K562 (cell line): ENCODE measurements around the gene PDPK1. TPM values are rescaled to one million over a fixed set of nuclear protein-coding genes. Genes with fewer than 3 reads are reported as not detected.

Experiments used
- ATAC-seq: fragments of 200-7000 bp; cut with Tn5 transposase; 3 replicates; pipeline ENCODE4 v1.9.1; 2020; ENCODE audit warnings: moderate library complexity
- BruUV-seq: library from RNA; stranded (reverse); fragments of 400-500 nt; replicated peaks from 2 replicates; lab custom pipeline; 2021; lab: Mats Ljungman, UMichigan
- CTCF ChIA-PET: fragments of 300-600 bp; formaldehyde crosslinking; extraction: SDS; loops from one replicate; lab custom pipeline; 2021; ENCODE audit warnings: low intra/inter-chr PET ratio; lab: Yijun Ruan, JAX
- POLR2A ChIA-PET: fragments of 300-600, 350-650 bp; sonication (Branson Sonifier 250); formaldehyde crosslinking; extraction: SDS; loops from one replicate; lab custom pipeline; 2021; ENCODE audit warnings: antibody characterized with exemption, inconsistent platforms; lab: Yijun Ruan, JAX
- DNase-seq, 4 experiments: peaks; one replicate each; pipeline versions ENCODE4 v3.0.0 to v3.0.0-alpha.2; 2011 to 2018; ENCODE audit warnings: low spot score in 3 of 4, mixed read lengths in 3 of 4; ENCODE audit errors: extremely low read depth in 1 of 4
- FAIRE-seq: peaks from 2 replicates; lab custom pipeline; 2011; peaks lifted over from hg19 to GRCh38; lab: Jason Lieb, UNC
- H2AFZ ChIP-seq: 2 replicates; pipeline ENCODE4 v1.6.0; 2011; ENCODE audit warnings: low read depth, low read length, control low read depth, inconsistent platforms
- H3K27ac ChIP-seq: fragments of 200-600 bp; 3 replicates; pipeline ENCODE4 v1.8.0; 2011; ENCODE audit warnings: low read depth, mild to moderate bottlenecking, control low read depth, inconsistent platforms, low read length, moderate library complexity, mixed read lengths; ENCODE audit errors: extremely low read depth
- H3K27me3 ChIP-seq, 2 experiments: fragments of 300-600 bp in 1 of 2; 2 replicates in 1 of 2; 3 replicates in 1 of 2; pipeline versions ENCODE4 v1.6.0 to v1.8.0; 2011; ENCODE audit warnings: inconsistent platforms in 2 of 2, low read length in 2 of 2, mild to moderate bottlenecking in 1 of 2, mixed read lengths in 1 of 2, moderate library complexity in 1 of 2; ENCODE audit not compliant: control insufficient read depth in 2 of 2, insufficient read depth in 2 of 2
- H3K36me3 ChIP-seq: fragments of 300-600 bp; 3 replicates; pipeline ENCODE4 v1.8.0; 2011; ENCODE audit warnings: mild to moderate bottlenecking, low read length, inconsistent platforms; ENCODE audit not compliant: control insufficient read depth, insufficient read depth
- H3K4me1 ChIP-seq, 2 experiments: fragments of 200-600 bp in 1 of 2; replicated peaks in 1 of 2; 2 replicates in 1 of 2; 3 replicates in 1 of 2; pipeline versions ENCODE4 v1.5.1 to v1.8.0; 2011; ENCODE audit warnings: inconsistent platforms in 2 of 2, low read length in 2 of 2, mild to moderate bottlenecking in 1 of 2, mixed read lengths in 1 of 2, moderate library complexity in 1 of 2; ENCODE audit not compliant: control insufficient read depth in 2 of 2, insufficient read depth in 2 of 2
- H3K4me2 ChIP-seq: 2 replicates; pipeline ENCODE4 v1.6.1; 2011; ENCODE audit warnings: low read length, control low read depth, inconsistent platforms, mixed read lengths; ENCODE audit not compliant: insufficient read depth
- H3K4me3 ChIP-seq: fragments of 200-600 bp; sonication (generic), shearing (Covaris generic); 2 replicates; pipeline ENCODE4 v1.5.1; 2016; ENCODE audit warnings: control low read depth, inconsistent platforms
- H3K79me2 ChIP-seq: fragments of 200-600 bp; 3 replicates; pipeline ENCODE4 v1.8.0; 2011; ENCODE audit warnings: low read length, inconsistent platforms; ENCODE audit not compliant: control insufficient read depth, insufficient read depth
- H3K9ac ChIP-seq, 2 experiments: 2 replicates each; pipeline versions ENCODE4 v1.6.0 to v1.6.1; 2011; ENCODE audit warnings: low read depth in 2 of 2, low read length in 2 of 2, control low read depth in 1 of 2, inconsistent platforms in 1 of 2, mild to moderate bottlenecking in 1 of 2, mixed read lengths in 1 of 2; ENCODE audit not compliant: insufficient read depth in 1 of 2
- H3K9me1 ChIP-seq: one replicate; pipeline ENCODE4 v1.6.0; 2011; ENCODE audit warnings: inconsistent platforms, mild to moderate bottlenecking, low read length, moderate library complexity; ENCODE audit not compliant: control insufficient read depth, insufficient read depth
- H3K9me3 ChIP-seq: replicated peaks from 2 replicates; pipeline ENCODE4 v1.5.1; 2011; ENCODE audit warnings: low read depth, low read length, inconsistent platforms; ENCODE audit not compliant: control insufficient read depth, insufficient read depth
- H4K20me1 ChIP-seq: replicated peaks from 2 replicates; pipeline ENCODE4 v1.6.1; 2011; ENCODE audit warnings: low read length, inconsistent platforms, mixed read lengths; ENCODE audit not compliant: control insufficient read depth, insufficient read depth
- KDM5B ChIP-seq: fragments of 200-600 bp; sonication (generic); IDR thresholded peaks from 2 replicates; pipeline ENCODE4 v1.6.1; 2012; ENCODE audit warnings: low read depth, mild to moderate bottlenecking, moderate library complexity, low read length, control low read depth, inconsistent platforms; ENCODE audit not compliant: insufficient replicate concordance
- MCM7 ChIP-seq, 2 experiments: fragments of 450-650 bp; IDR thresholded peaks; 2 replicates each; pipeline ENCODE4 v1.6.1; 2016 to 2018
- NCOA1 ChIP-seq: fragments of 450-650 bp; IDR thresholded peaks from 2 replicates; pipeline ENCODE4 v1.6.1; 2016; ENCODE audit warnings: low read depth
- SAP30 ChIP-seq: fragments of 200-600 bp; sonication (generic); IDR thresholded peaks from 2 replicates; pipeline ENCODE4 v1.6.1; 2012; ENCODE audit warnings: borderline replicate concordance, low read depth, mild to moderate bottlenecking, moderate library complexity, low read length, control low read depth, inconsistent platforms; ENCODE audit not compliant: insufficient read depth, poor library complexity, severe bottlenecking
- WGBS: fragments of 100-300 bp; shearing (Covaris generic); methylation state at CpG from one replicate; pipeline ENCODE4 v1.1.6; 2016; ENCODE audit warnings: low coverage, mixed read lengths; ENCODE audit not compliant: insufficient coverage; ENCODE audit errors: missing lambda C conversion rate; 5-methylcytosine and 5-hydroxymethylcytosine counted together
- in situ Hi-C: fragments of 300-500 bp; cut with MboI; formaldehyde crosslinking; loops from 4 replicates; pipeline ENCODE4 v1.15.0; 2018; ENCODE audit warnings: inconsistent platforms, mixed read lengths
- intact Hi-C: fragments of 100-400 bp; cut with micrococcal nuclease; formaldehyde crosslinking; loops from 2 replicates; pipeline ENCODE4 v1.14.2; 2022
- polyA plus RNA-seq, 8 experiments: library from polyadenylated mRNA; depleted of rRNA in 4 of 8; stranded (reverse) in 5 of 8; unstranded in 3 of 8; fragments of >200 nt; fragmentation: Nextera tagmentation in 2 of 8; fragmentation: Illumina TruSeq in 1 of 8; extraction: Ambion mirVana in 2 of 8; extraction: Trizol in 1 of 8; gene quantifications; 2 replicates each; pipeline versions ENCODE4 v1.2.1 to v1.2.3, GENCODE V29; 2011 to 2014; ENCODE audit warnings: inconsistent platforms in 1 of 8, missing spikeins in 1 of 8
- total RNA-seq, 7 experiments: library from RNA; depleted of rRNA in 6 of 7; stranded (reverse); fragments of >200 nt in 6 of 7; fragmentation: Illumina TruSeq in 2 of 7; extraction: Trizol in 2 of 7; gene quantifications; 2 replicates each; pipeline versions ENCODE4 v1.2.1 to v1.2.3, GENCODE V29; 2011 to 2021; ENCODE audit warnings: low replicate concordance in 1 of 7
- TF ChIP-seq, protein P1 (sequence below): fragments of 450-650 bp; IDR thresholded peaks from 2 replicates; pipeline ENCODE4 v1.7.0; 2016; ENCODE audit warnings: borderline replicate concordance
- TF ChIP-seq, protein P2 (sequence below), 2 experiments: IDR thresholded peaks; 2 replicates each; pipeline ENCODE4 v1.6.1; 2011; ENCODE audit warnings: borderline replicate concordance in 1 of 2, control low read depth in 1 of 2, low read depth in 1 of 2, low read length in 1 of 2, mild to moderate bottlenecking in 1 of 2, mixed read lengths in 1 of 2, moderate library complexity in 1 of 2; ENCODE audit not compliant: insufficient read depth in 1 of 2, insufficient read length in 1 of 2, poor library complexity in 1 of 2, severe bottlenecking in 1 of 2; ENCODE audit errors: extremely low read depth in 1 of 2
- TF ChIP-seq, protein P3 (sequence below): sonication (generic); formaldehyde crosslinking; IDR thresholded peaks from 2 replicates; pipeline ENCODE4 v1.8.0; 2023; ENCODE audit warnings: mild to moderate bottlenecking, missing genetic modification reagents

The PDPK1 gene
- total and polyA plus RNA-seq, 9 of the 15 experiments (the other 6 are each of a cell fraction or from before 2014, with no cell fraction given) = 4.0 to 37.2 (median 18.7) TPM

DNA sequence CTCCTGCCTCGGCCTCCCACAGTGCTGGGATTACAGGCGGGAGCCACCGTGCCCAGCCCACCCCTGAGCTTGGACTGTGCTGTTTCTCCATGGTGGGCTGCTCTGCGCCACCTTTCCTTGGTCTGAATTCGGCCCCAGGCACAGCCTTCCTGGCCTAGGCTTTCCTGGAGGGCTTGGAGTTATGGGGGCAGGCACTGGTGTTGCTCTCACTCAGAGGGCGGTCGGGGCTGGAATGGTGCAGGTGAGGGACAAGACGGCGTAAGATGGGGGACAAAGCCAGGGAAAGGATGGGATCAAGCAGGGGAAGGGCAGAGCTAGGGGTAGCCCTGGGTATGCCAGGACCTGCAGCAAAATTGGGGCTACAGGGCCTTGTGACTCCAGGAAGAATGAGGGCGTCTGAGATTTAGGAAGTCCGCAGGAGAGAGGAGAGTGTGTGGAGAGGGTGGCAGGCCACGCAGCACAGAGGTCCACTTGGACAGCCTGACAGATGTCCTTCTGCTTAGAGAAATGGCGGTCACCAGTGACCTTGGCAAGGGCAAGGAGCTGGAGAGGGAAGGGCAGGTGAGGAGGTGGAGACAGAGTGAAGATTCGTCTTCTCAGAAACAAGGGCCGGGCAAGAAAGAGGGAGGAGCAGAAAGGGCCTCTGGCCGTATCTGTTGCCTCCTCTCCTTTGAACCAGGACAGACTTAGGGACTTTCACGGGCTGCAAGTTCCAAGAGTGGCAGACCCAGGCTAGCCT lies 25.7 kb upstream of the PDPK1 start (continued):
- TF ChIP-seq, protein P1, sequence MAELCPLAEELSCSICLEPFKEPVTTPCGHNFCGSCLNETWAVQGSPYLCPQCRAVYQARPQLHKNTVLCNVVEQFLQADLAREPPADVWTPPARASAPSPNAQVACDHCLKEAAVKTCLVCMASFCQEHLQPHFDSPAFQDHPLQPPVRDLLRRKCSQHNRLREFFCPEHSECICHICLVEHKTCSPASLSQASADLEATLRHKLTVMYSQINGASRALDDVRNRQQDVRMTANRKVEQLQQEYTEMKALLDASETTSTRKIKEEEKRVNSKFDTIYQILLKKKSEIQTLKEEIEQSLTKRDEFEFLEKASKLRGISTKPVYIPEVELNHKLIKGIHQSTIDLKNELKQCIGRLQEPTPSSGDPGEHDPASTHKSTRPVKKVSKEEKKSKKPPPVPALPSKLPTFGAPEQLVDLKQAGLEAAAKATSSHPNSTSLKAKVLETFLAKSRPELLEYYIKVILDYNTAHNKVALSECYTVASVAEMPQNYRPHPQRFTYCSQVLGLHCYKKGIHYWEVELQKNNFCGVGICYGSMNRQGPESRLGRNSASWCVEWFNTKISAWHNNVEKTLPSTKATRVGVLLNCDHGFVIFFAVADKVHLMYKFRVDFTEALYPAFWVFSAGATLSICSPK = no peak
- no peak for TF ChIP-seq MCM7 (IDR thresholded peaks at IDR 0.05)
- TF ChIP-seq NCOA1 = no peak

DNA sequence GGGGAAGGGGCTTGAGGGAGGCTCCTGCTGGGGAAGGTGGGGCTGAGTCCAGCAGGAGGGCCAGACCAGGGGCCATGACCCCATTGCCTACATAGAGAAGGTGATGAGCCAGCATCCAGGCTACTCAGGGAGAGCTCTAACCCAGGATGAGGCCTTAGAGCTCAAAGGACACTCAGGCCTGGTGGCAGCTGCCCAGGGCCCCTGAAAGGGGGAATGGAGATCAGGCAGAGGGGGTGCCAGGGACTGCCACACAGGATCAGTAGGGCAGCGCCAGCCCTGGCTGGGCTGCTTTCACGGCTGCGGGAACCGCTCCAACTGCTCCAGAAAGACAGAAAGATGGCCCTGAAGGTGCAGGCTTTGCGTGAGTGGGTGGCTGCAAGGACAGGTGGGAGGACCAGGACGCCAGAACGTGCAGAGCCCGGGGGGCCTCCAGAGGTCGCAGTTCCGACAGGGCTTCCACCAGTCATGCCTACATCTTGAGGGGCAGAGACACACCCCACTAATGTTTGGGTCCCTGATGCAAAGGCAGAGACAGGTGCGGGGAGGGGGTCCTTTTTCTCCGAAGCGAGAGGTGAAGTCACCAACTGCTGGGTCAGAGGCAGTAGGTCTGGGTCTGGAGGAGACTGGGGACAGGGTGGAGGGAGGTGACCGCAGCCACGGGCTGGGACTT lies 25.0 kb upstream of the PDPK1 start:
- ATAC-seq (peak; percentile 4; the same call in 2 of the 3 replicates), FAIRE-seq (no peak), DNase-seq (peak in 3 of 4 experiments; percentile 37 to 47 (median 44))
- Histone ChIP-seq H2AFZ (peak overlapping the region; percentile 80), H3K27ac (peak overlapping the region; percentile 96), H3K27me3 (no peaks in the 10 kb centered on the region), H3K4me3 (peak overlapping the region; percentile 98), H3K36me3 (peaks cover 24% of the 10 kb centered on the region), H3K79me2 (peaks cover 48% of the 10 kb centered on the region), H3K9ac (peak overlapping the region; percentile 90 to 96), H3K9me3 (no peaks in the 10 kb centered on the region), H3K4me2 (peak overlapping the region; percentile 94), H4K20me1 (peaks cover 30% of the 10 kb centered on the region), H3K9me1 (peaks cover 3% of the 10 kb centered on the region), H3K4me1 (peaks cover 50 to 87% of the 10 kb centered on the region in 2 experiments)
- in situ Hi-C loops (no loop called here), intact Hi-C loops (no loop called here)
- BruUV-seq = no TSS peak
- ChIA-PET CTCF (no interaction called here), POLR2A (interaction anchor here (0.6 to 1.3 kb wide), 5 partner anchors 47 to 640 kb away, joined by 3 to 5 read pairs (median 3); no protein-coding TSS in a partner anchor)
- 39% methylated on average over 13 of the region's 15 CpGs for WGBS
- TF ChIP-seq SAP30 (peak; percentile 11), KDM5B (no peak)
- TF ChIP-seq, protein P2, sequence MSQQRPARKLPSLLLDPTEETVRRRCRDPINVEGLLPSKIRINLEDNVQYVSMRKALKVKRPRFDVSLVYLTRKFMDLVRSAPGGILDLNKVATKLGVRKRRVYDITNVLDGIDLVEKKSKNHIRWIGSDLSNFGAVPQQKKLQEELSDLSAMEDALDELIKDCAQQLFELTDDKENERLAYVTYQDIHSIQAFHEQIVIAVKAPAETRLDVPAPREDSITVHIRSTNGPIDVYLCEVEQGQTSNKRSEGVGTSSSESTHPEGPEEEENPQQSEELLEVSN (IDR thresholded peaks at IDR 0.05; ENCODE audit: borderline replicate concordance in 1 of 2, extremely low read depth in 1 of 2, insufficient read depth in 1 of 2, insufficient read length in 1 of 2, low read depth in 1 of 2, low read length in 1 of 2, poor library complexity in 1 of 2, severe bottlenecking in 1 of 2) = no peak
- TF ChIP-seq, protein P3, sequence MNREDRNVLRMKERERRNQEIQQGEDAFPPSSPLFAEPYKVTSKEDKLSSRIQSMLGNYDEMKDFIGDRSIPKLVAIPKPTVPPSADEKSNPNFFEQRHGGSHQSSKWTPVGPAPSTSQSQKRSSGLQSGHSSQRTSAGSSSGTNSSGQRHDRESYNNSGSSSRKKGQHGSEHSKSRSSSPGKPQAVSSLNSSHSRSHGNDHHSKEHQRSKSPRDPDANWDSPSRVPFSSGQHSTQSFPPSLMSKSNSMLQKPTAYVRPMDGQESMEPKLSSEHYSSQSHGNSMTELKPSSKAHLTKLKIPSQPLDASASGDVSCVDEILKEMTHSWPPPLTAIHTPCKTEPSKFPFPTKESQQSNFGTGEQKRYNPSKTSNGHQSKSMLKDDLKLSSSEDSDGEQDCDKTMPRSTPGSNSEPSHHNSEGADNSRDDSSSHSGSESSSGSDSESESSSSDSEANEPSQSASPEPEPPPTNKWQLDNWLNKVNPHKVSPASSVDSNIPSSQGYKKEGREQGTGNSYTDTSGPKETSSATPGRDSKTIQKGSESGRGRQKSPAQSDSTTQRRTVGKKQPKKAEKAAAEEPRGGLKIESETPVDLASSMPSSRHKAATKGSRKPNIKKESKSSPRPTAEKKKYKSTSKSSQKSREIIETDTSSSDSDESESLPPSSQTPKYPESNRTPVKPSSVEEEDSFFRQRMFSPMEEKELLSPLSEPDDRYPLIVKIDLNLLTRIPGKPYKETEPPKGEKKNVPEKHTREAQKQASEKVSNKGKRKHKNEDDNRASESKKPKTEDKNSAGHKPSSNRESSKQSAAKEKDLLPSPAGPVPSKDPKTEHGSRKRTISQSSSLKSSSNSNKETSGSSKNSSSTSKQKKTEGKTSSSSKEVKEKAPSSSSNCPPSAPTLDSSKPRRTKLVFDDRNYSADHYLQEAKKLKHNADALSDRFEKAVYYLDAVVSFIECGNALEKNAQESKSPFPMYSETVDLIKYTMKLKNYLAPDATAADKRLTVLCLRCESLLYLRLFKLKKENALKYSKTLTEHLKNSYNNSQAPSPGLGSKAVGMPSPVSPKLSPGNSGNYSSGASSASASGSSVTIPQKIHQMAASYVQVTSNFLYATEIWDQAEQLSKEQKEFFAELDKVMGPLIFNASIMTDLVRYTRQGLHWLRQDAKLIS = no peak
